Spleen (tissue), 7 donors: ENCODE results near the gene NYAP2.

Source experiments
- POLR2A ChIP-seq, 3 donors: fragments of 450-650 bp; IDR thresholded peaks; one replicate each; pipeline ENCODE4 v1.5.1; 2017; ENCODE audit warnings: antibody characterized with exemption in 3 of 3, mild to moderate bottlenecking in 1 of 3
- TF ChIP-seq, protein P1 (sequence below), 11 experiments: fragments of 200-600 bp in 7 of 11; fragments of 450-650 bp in 4 of 11; sonication (generic) in 4 of 11; IDR thresholded peaks in 8 of 11; conservative IDR thresholded peaks in 3 of 11; 1 replicate in 7 of 11; 2 replicates in 4 of 11; pipeline versions ENCODE4 v1.4.0 to v1.8.0; 2016 to 2021; ENCODE audit warnings: antibody characterized with exemption in 11 of 11, inconsistent platforms in 4 of 11, mild to moderate bottlenecking in 1 of 11
- donor health status: DM: no; HTN: no; CAD: no; lungs with moderate emphysema.
- donor health status: DM: no; HTN: no; CAD: no.
- donor health status: DM: no; HTN: no; CAD: no.

GRCh38 chr2:225630824-225631533 is 231.5 kb downstream of the NYAP2 start:
- TF ChIP-seq, protein P1, sequence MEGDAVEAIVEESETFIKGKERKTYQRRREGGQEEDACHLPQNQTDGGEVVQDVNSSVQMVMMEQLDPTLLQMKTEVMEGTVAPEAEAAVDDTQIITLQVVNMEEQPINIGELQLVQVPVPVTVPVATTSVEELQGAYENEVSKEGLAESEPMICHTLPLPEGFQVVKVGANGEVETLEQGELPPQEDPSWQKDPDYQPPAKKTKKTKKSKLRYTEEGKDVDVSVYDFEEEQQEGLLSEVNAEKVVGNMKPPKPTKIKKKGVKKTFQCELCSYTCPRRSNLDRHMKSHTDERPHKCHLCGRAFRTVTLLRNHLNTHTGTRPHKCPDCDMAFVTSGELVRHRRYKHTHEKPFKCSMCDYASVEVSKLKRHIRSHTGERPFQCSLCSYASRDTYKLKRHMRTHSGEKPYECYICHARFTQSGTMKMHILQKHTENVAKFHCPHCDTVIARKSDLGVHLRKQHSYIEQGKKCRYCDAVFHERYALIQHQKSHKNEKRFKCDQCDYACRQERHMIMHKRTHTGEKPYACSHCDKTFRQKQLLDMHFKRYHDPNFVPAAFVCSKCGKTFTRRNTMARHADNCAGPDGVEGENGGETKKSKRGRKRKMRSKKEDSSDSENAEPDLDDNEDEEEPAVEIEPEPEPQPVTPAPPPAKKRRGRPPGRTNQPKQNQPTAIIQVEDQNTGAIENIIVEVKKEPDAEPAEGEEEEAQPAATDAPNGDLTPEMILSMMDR (IDR thresholded peaks at IDR 0.05 in 8 of 11, conservative IDR thresholded peaks at IDR 0.05 in 3 of 11) = no peak
- TF ChIP-seq POLR2A (IDR thresholded peaks at IDR 0.05) = no peak
